ENCODE results near the gene PXDN.

DNA sequence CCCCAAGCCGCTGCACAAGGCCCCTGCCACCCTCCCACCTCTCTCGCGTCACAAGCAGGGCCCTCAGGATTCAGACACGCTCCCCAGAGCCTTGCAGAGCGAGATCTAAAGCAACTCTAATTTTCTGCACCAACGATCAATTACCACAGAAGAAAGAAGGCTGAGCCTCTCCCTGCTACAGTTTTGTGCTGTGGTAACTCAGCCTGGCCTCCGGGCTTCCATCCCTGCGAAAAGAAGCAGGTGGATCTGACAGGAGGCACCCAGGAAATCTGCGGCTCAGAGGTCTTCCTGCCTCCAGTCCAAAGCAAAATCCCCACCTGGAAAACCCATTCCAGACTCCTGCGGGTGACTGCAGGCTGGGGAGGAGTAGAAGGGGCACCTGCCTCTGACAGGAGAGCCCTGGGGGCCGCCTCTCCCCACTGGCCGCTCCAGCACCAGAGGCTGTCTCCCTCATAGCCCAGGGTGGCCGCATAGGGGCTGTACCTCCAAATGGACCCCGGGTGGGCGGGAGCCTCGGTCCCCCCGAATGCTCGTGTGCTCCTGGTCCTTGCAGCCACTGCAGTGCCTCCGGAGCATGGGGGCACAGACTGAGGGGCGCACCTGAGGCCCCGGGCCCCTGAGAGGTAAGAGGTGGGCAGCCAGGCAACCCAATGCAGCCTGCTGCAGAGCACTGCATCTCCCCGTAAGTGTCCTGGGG lies 31.0 kb downstream of the PXDN start:
- TF ChIP-seq RFX5 (IDR thresholded peaks at IDR 0.05; ENCODE audit: low read depth, low read length) (no peak), MAFK (IDR thresholded peaks at IDR 0.05; ENCODE audit: low read depth, low read length) (no peak), MAZ (IDR thresholded peaks at IDR 0.05; ENCODE audit: borderline replicate concordance, low read depth, low read length) (no peak), POLR2A (IDR thresholded peaks at IDR 0.05; ENCODE audit: low read depth, low read length) (no peak), NFE2L2 (IDR thresholded peaks at IDR 0.05; ENCODE audit: low read depth, low read length) (no peak), MXI1 (IDR thresholded peaks at IDR 0.05; ENCODE audit: borderline replicate concordance, low read depth, low read length) (no peak), FOS (IDR thresholded peaks at IDR 0.05; ENCODE audit: low read depth, low read length) (no peak), BHLHE40 (IDR thresholded peaks at IDR 0.05; ENCODE audit: low read depth, low read length) (no peak), SMC3 (IDR thresholded peaks at IDR 0.05; ENCODE audit: low read depth, low read length) (no peak), RAD21 (IDR thresholded peaks at IDR 0.05; ENCODE audit: low read length) (no peak)
- TF ChIP-seq, protein P1, sequence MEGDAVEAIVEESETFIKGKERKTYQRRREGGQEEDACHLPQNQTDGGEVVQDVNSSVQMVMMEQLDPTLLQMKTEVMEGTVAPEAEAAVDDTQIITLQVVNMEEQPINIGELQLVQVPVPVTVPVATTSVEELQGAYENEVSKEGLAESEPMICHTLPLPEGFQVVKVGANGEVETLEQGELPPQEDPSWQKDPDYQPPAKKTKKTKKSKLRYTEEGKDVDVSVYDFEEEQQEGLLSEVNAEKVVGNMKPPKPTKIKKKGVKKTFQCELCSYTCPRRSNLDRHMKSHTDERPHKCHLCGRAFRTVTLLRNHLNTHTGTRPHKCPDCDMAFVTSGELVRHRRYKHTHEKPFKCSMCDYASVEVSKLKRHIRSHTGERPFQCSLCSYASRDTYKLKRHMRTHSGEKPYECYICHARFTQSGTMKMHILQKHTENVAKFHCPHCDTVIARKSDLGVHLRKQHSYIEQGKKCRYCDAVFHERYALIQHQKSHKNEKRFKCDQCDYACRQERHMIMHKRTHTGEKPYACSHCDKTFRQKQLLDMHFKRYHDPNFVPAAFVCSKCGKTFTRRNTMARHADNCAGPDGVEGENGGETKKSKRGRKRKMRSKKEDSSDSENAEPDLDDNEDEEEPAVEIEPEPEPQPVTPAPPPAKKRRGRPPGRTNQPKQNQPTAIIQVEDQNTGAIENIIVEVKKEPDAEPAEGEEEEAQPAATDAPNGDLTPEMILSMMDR (conservative IDR thresholded peaks at IDR 0.05; ENCODE audit: low read depth, low read length), result no peak
- TF ChIP-seq, protein P2, sequence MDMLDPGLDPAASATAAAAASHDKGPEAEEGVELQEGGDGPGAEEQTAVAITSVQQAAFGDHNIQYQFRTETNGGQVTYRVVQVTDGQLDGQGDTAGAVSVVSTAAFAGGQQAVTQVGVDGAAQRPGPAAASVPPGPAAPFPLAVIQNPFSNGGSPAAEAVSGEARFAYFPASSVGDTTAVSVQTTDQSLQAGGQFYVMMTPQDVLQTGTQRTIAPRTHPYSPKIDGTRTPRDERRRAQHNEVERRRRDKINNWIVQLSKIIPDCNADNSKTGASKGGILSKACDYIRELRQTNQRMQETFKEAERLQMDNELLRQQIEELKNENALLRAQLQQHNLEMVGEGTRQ (IDR thresholded peaks at IDR 0.05; ENCODE audit: low read depth, low read length), result no peak
